Thoracic aorta (tissue), 2 donors: ENCODE measurements around the gene MAP3K2. TPM values are rescaled to one million over a fixed set of nuclear protein-coding genes. Genes with fewer than 3 reads are reported as not detected.
A peak's percentile ranks its signal among the peaks of the same experiment; 100 is the strongest.

Experiments used
- ATAC-seq: fragments of 150-250 bp; one replicate; pipeline ENCODE4 v1.8.0; 2017; ENCODE audit warnings: low read depth; ENCODE audit not compliant: insufficient number of reproducible peaks, low FRiP score
- DNase-seq: peaks from one replicate; pipeline ENCODE4 v3.0.0-alpha.2; 2020; ENCODE audit warnings: low spot score
- H3K27ac ChIP-seq, 2 donors: fragments of 200-600 bp; sonication (generic); 1 replicate in 1 of 2; 2 replicates in 1 of 2; pipeline ENCODE4 v1.5.1; 2016; ENCODE audit warnings: mild to moderate bottlenecking in 2 of 2, moderate library complexity in 2 of 2
- H3K27me3 ChIP-seq: fragments of 200-600 bp; sonication (generic); replicated peaks from 2 replicates; pipeline ENCODE4 v1.6.0; 2016; ENCODE audit warnings: mild to moderate bottlenecking; ENCODE audit not compliant: insufficient read depth
- H3K36me3 ChIP-seq: fragments of 200-600 bp; sonication (generic); one replicate; pipeline ENCODE4 v1.5.1; 2016
- H3K4me1 ChIP-seq, 2 donors: fragments of 200-600 bp; sonication (generic); 1 replicate in 1 of 2; 2 replicates in 1 of 2; pipeline versions ENCODE4 v1.5.1 to v1.6.0; 2016; ENCODE audit warnings: low read depth in 2 of 2, mild to moderate bottlenecking in 1 of 2; ENCODE audit not compliant: control insufficient read depth in 1 of 2
- H3K4me3 ChIP-seq: fragments of 200-600 bp; sonication (generic); 2 replicates; pipeline ENCODE4 v1.5.1; 2016; ENCODE audit warnings: mild to moderate bottlenecking
- H3K9me3 ChIP-seq: fragments of 200-600 bp; sonication (generic); 2 replicates; pipeline ENCODE4 v1.5.1; 2016
- CTCF ChIP-seq: fragments of 200-600 bp; sonication (generic); IDR thresholded peaks from one replicate; pipeline ENCODE4 v1.5.1; 2019; ENCODE audit warnings: antibody characterized with exemption
- total RNA-seq, 2 donors: library from RNA; depleted of rRNA; stranded (reverse); fragments of >200 nt; gene quantifications; one replicate each; pipeline versions ENCODE4 v1.1.0 to v1.2.3, GENCODE V29; 2016

MAP3K2 gene
- total RNA-seq = 100 to 1,000 TPM in 1 of 2 donors, 10 to 100 TPM in 1; 67.9 to 107 TPM

- DNase-seq (peak; percentile 57), ATAC-seq (peak; percentile 88)
- Histone ChIP-seq H3K27me3 (no peaks in the 10 kb centered on the region), H3K9me3 (no peaks in the 10 kb centered on the region), H3K36me3 (no peaks in the 10 kb centered on the region), H3K4me3 (peak within 1 kb of the TSS; percentile 97), H3K27ac (peak within 1 kb of the TSS; percentile 100), H3K4me1 (peaks cover 30 to 61% of the 10 kb centered on the region in 2 donors)
- TF ChIP-seq CTCF = no peak
Measured at GRCh38 chr2:127387655-127388422, at the start of gene MAP3K2. Gene MAP3K2, minus strand, starts transcription at chr2:127387975. Its CDS starts 44,846 bp downstream, at chr2:127343129.

- no peak for ATAC-seq
- H3K9me3 ChIP-seq = peaks cover 10% of the 10 kb centered on the region
- no peaks in the 10 kb centered on the region for H3K27me3 ChIP-seq
Measured at GRCh38 chr2:127437056-127437455, 49.3 kb upstream of the MAP3K2 start.

GRCh38 chr2:127434515-127434914 lies 46.7 kb upstream of the MAP3K2 start:
- H3K27me3 ChIP-seq = no peaks in the 10 kb centered on the region
- TF ChIP-seq CTCF = no peak
- H3K4me3 ChIP-seq = no peak overlapping the region
- H3K36me3 ChIP-seq = no peaks in the 10 kb centered on the region
- no peaks in the 10 kb centered on the region for H3K4me1 ChIP-seq
- ATAC-seq (no peak), DNase-seq (no peak)
- H3K27ac ChIP-seq = no peak overlapping the region
- no peaks in the 10 kb centered on the region for H3K9me3 ChIP-seq

More at GRCh38 chr2:127437056-127437455, 49.3 kb upstream of the MAP3K2 start:
- no peak for TF ChIP-seq CTCF
- Histone ChIP-seq H3K4me3 (no peak overlapping the region), H3K4me1 (no peaks in the 10 kb centered on the region), H3K27ac (no peak overlapping the region), H3K36me3 (no peaks in the 10 kb centered on the region)
- no peak for DNase-seq

GRCh38 chr2:127431408-127432023 lies 43.7 kb upstream of the MAP3K2 start:
- ATAC-seq = no peak

More at GRCh38 chr2:127431408-127432023, 43.7 kb upstream of the MAP3K2 start:
- Histone ChIP-seq H3K27me3 (no peaks in the 10 kb centered on the region), H3K4me3 (no peak overlapping the region), H3K9me3 (no peaks in the 10 kb centered on the region), H3K4me1 (no peaks in the 10 kb centered on the region), H3K27ac (no peak overlapping the region), H3K36me3 (no peaks in the 10 kb centered on the region)
- TF ChIP-seq CTCF = no peak
- DNase-seq = no peak
